GM12878 (cell line): Measurements from ENCODE around the gene TSPAN10. TPM values are rescaled to one million over a fixed set of nuclear protein-coding genes. Genes with fewer than 3 reads are reported as not detected.

Experiments
- CBFB ChIP-seq: IDR thresholded peaks from 2 replicates; pipeline ENCODE4 v1.6.1; 2016; ENCODE audit warnings: antibody characterized with exemption, low read depth
- EP300 ChIP-seq, 2 experiments: fragments of 150-350 bp in 1 of 2; IDR thresholded peaks; 2 replicates each; pipeline ENCODE4 v1.6.1; 2011 to 2012; ENCODE audit warnings: low read depth in 2 of 2, low read length in 2 of 2, borderline replicate concordance in 1 of 2, improper control_type of control experiment in 1 of 2, inconsistent platforms in 1 of 2; ENCODE audit not compliant: control insufficient read depth in 1 of 2
- ETV6 ChIP-seq, 2 experiments: fragments of 450-650 bp in 1 of 2; IDR thresholded peaks in 1 of 2; conservative IDR thresholded peaks in 1 of 2; 2 replicates each; pipeline ENCODE4 v1.6.1; 2014; ENCODE audit warnings: antibody characterized with exemption in 1 of 2, borderline replicate concordance in 1 of 2, low read depth in 1 of 2, mild to moderate bottlenecking in 1 of 2, moderate library complexity in 1 of 2
- HDAC2 ChIP-seq: fragments of 200-600 bp; sonication (generic); IDR thresholded peaks from 2 replicates; pipeline ENCODE4 v1.6.1; 2017
- RB1 ChIP-seq: fragments of 450-650 bp; formaldehyde crosslinking; IDR thresholded peaks from 2 replicates; pipeline ENCODE4 v1.6.1; 2017; ENCODE audit warnings: mild to moderate bottlenecking, borderline replicate concordance
- ZNF622 ChIP-seq: fragments of 450-650 bp; IDR thresholded peaks from 2 replicates; pipeline ENCODE4 v1.6.1; 2017; ENCODE audit warnings: mild to moderate bottlenecking, inconsistent platforms
- polyA plus RNA-seq, 11 experiments: library from polyadenylated mRNA; depleted of rRNA in 4 of 11; unstranded in 6 of 11; stranded (reverse) in 5 of 11; fragments of >200 nt; fragmentation: Nextera tagmentation in 4 of 11; fragmentation: Illumina TruSeq in 1 of 11; extraction: Ambion mirVana in 4 of 11; extraction: Trizol in 1 of 11; gene quantifications; 1 replicate in 1 of 11; 2 replicates in 10 of 11; pipeline versions ENCODE4 v1.2.1 to v1.2.3, GENCODE V29; 2011 to 2016; ENCODE audit warnings: inconsistent platforms in 2 of 11, missing spikeins in 2 of 11, low read depth in 1 of 11
- total RNA-seq, 4 experiments: library from RNA; depleted of rRNA in 3 of 4; stranded (reverse); fragments of >200 nt in 3 of 4; fragmentation: Illumina TruSeq in 1 of 4; extraction: Trizol in 1 of 4; gene quantifications; 2 replicates each; pipeline versions ENCODE4 v1.2.1 to v1.2.3, GENCODE V29; 2013 to 2021
- TF ChIP-seq, protein P1 (sequence below): fragments of 450-650 bp; formaldehyde crosslinking; IDR thresholded peaks from 2 replicates; pipeline ENCODE4 v1.5.0; 2022; ENCODE audit warnings: mild to moderate bottlenecking, missing genetic modification characterization
- TF ChIP-seq, protein P2 (sequence below): IDR thresholded peaks from 2 replicates; pipeline ENCODE4 v1.6.1; 2012; ENCODE audit warnings: low read depth, low read length, improper control_type of control experiment
- TF ChIP-seq, protein P3 (sequence below): fragments of 450-650 bp; IDR thresholded peaks from 2 replicates; pipeline ENCODE4 v1.6.1; 2017; ENCODE audit warnings: mild to moderate bottlenecking
- TF ChIP-seq, protein P4 (sequence below): fragments of 450-650 bp; IDR thresholded peaks from 2 replicates; pipeline ENCODE4 v1.6.1; 2016; ENCODE audit warnings: mild to moderate bottlenecking

The TSPAN10 gene
- total and polyA plus RNA-seq, 10 of the 15 experiments (the other 5 are each of a cell fraction or from before 2014, with no cell fraction given): 0.13 to 0.82 (median 0.43) TPM

DNA sequence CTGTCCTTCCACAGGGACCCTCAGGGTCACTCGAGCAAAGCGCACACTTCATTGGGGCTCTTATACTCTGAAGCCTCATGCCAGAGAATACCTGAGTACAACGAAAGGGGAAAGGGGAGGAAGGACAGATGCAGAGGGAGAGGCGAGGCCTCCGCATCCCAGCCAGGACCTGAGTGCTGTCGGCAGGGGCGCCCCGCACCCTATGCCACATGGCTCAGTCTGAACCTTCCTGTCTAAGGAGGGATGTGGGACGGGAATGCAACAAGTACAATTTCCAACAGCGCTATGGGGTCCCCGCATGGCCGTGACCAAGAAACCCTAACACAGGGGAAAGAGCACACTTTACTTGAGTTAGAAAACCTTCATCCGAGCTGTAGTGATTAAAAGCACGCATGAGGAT, 45.0 kb upstream of the TSPAN10 start (continued):
- TF ChIP-seq, protein P1, sequence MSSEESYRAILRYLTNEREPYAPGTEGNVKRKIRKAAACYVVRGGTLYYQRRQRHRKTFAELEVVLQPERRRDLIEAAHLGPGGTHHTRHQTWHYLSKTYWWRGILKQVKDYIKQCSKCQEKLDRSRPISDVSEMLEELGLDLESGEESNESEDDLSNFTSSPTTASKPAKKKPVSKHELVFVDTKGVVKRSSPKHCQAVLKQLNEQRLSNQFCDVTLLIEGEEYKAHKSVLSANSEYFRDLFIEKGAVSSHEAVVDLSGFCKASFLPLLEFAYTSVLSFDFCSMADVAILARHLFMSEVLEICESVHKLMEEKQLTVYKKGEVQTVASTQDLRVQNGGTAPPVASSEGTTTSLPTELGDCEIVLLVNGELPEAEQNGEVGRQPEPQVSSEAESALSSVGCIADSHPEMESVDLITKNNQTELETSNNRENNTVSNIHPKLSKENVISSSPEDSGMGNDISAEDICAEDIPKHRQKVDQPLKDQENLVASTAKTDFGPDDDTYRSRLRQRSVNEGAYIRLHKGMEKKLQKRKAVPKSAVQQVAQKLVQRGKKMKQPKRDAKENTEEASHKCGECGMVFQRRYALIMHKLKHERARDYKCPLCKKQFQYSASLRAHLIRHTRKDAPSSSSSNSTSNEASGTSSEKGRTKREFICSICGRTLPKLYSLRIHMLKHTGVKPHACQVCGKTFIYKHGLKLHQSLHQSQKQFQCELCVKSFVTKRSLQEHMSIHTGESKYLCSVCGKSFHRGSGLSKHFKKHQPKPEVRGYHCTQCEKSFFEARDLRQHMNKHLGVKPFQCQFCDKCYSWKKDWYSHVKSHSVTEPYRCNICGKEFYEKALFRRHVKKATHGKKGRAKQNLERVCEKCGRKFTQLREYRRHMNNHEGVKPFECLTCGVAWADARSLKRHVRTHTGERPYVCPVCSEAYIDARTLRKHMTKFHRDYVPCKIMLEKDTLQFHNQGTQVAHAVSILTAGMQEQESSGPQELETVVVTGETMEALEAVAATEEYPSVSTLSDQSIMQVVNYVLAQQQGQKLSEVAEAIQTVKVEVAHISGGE (CRISPR knock-in tag): no peak
- TF ChIP-seq ZNF622: no peak
- TF ChIP-seq, protein P2, sequence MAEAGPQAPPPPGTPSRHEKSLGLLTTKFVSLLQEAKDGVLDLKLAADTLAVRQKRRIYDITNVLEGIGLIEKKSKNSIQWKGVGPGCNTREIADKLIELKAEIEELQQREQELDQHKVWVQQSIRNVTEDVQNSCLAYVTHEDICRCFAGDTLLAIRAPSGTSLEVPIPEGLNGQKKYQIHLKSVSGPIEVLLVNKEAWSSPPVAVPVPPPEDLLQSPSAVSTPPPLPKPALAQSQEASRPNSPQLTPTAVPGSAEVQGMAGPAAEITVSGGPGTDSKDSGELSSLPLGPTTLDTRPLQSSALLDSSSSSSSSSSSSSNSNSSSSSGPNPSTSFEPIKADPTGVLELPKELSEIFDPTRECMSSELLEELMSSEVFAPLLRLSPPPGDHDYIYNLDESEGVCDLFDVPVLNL: no peak
- TF ChIP-seq, protein P3, sequence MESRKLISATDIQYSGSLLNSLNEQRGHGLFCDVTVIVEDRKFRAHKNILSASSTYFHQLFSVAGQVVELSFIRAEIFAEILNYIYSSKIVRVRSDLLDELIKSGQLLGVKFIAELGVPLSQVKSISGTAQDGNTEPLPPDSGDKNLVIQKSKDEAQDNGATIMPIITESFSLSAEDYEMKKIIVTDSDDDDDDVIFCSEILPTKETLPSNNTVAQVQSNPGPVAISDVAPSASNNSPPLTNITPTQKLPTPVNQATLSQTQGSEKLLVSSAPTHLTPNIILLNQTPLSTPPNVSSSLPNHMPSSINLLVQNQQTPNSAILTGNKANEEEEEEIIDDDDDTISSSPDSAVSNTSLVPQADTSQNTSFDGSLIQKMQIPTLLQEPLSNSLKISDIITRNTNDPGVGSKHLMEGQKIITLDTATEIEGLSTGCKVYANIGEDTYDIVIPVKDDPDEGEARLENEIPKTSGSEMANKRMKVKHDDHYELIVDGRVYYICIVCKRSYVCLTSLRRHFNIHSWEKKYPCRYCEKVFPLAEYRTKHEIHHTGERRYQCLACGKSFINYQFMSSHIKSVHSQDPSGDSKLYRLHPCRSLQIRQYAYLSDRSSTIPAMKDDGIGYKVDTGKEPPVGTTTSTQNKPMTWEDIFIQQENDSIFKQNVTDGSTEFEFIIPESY: no peak
- TF ChIP-seq, protein P4, sequence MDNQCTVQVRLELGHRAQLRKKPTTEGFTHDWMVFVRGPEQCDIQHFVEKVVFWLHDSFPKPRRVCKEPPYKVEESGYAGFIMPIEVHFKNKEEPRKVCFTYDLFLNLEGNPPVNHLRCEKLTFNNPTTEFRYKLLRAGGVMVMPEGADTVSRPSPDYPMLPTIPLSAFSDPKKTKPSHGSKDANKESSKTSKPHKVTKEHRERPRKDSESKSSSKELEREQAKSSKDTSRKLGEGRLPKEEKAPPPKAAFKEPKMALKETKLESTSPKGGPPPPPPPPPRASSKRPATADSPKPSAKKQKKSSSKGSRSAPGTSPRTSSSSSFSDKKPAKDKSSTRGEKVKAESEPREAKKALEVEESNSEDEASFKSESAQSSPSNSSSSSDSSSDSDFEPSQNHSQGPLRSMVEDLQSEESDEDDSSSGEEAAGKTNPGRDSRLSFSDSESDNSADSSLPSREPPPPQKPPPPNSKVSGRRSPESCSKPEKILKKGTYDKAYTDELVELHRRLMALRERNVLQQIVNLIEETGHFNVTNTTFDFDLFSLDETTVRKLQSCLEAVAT: no peak
- TF ChIP-seq RB1: no peak
- no peak for TF ChIP-seq HDAC2
- no peak for TF ChIP-seq EP300 (IDR thresholded peaks at IDR 0.05; ENCODE audit: borderline replicate concordance in 1 of 2, control insufficient read depth in 1 of 2, low read depth in 2 of 2, low read length in 2 of 2)
- no peak for TF ChIP-seq ETV6 (conservative IDR thresholded peaks at IDR 0.05 in 1 of 2, IDR thresholded peaks at IDR 0.05 in 1 of 2; ENCODE audit: borderline replicate concordance in 1 of 2, low read depth in 1 of 2)
- no peak for TF ChIP-seq CBFB
